ENCODE measurements around the gene UQCRC1. TPM values are rescaled to one million over a fixed set of nuclear protein-coding genes. Genes with fewer than 3 reads are reported as not detected.
"Not testable (repeated sequence)": the region's sequence is repeated elsewhere in the genome, so short reads cannot be mapped to it uniquely, and the experiment has no call there.

UQCRC1 gene
- total RNA-seq, 6 donors from 2014 or later, result 119 to 239 (median 154) TPM

DNA sequence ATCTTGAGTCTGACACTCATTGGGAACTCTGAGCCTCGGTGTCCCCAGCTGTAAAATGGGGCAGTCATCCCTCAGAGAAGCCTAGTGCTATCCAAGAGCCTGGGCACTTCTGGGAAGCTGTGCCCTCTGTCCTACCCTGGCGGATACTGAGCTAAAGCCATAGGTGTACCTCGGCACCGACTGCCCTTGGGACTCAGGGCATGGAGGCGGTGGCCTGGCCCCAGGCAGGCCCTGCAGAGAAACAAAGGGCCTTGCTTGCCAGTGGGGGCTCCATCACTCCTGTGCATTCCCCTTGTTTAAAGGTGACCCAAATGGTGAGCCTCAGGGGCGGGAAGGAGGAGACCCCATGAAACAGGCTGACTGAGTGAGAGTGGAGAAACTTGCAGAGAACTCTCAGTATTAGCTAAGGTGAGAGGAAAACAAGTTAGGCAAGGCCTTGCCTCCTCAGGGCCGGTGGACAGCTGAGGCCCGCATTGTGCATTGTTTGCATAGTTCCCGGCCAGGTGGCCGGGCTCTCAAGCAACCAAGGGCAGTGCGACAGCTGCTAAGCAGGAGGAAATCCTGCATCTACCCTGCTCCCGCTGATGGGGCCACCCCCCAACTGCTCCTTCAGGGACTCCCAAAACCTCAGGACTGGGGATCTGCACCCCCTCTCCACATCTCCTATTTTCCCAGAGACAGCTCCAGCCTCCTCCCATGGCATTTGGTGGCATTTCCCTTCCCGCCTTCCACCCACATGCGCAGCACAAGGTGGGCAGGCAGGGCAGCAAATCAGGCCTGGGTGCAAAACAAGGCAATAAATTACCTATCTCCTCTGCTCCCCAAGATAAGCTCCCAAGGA, 57.1 kb downstream of the UQCRC1 start:
- Histone ChIP-seq H3K36me3 (peaks cover 0 to 7% (median 0%) of the 10 kb centered on the region in 4 donors), H3K27ac (peak overlapping the region in 2 of 4 donors; percentile 26 to 34), H3K9me3 (no peaks in the 10 kb centered on the region), H3K27me3 (no peaks in the 10 kb centered on the region), H3K4me1 (peaks cover 15 to 37% (median 17%) of the 10 kb centered on the region in 4 donors), H3K4me3 (no peak overlapping the region)
- ATAC-seq (ENCODE audit: low FRiP score in 2 of 2) (no peak), DNase-seq (no peak)
- 76 to 77% methylated on average over 5 to 14 of the region's 14 CpGs for WGBS, 2 donors
- TF ChIP-seq POLR2AphosphoS5 (IDR thresholded peaks at IDR 0.05), result no peak
- TF ChIP-seq EP300 (IDR thresholded peaks at IDR 0.05), result no peak
- TF ChIP-seq, protein P1, sequence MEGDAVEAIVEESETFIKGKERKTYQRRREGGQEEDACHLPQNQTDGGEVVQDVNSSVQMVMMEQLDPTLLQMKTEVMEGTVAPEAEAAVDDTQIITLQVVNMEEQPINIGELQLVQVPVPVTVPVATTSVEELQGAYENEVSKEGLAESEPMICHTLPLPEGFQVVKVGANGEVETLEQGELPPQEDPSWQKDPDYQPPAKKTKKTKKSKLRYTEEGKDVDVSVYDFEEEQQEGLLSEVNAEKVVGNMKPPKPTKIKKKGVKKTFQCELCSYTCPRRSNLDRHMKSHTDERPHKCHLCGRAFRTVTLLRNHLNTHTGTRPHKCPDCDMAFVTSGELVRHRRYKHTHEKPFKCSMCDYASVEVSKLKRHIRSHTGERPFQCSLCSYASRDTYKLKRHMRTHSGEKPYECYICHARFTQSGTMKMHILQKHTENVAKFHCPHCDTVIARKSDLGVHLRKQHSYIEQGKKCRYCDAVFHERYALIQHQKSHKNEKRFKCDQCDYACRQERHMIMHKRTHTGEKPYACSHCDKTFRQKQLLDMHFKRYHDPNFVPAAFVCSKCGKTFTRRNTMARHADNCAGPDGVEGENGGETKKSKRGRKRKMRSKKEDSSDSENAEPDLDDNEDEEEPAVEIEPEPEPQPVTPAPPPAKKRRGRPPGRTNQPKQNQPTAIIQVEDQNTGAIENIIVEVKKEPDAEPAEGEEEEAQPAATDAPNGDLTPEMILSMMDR (IDR thresholded peaks at IDR 0.05), result no peak
- no peak for TF ChIP-seq POLR2A (IDR thresholded peaks at IDR 0.05)

GRCh38 chr3:48551651-48552050, 57.8 kb downstream of the UQCRC1 start:
- not testable (repeated sequence) for H3K27ac ChIP-seq; DNase-seq; ATAC-seq (ENCODE audit: low FRiP score in 2 of 2); H3K4me3 ChIP-seq; H3K9me3 ChIP-seq; H3K27me3 ChIP-seq
- Histone ChIP-seq H3K4me1 (peaks cover 12 to 33% (median 15%) of the 10 kb centered on the region in 4 donors), H3K36me3 (peaks cover 0 to 11% (median under 1%) of the 10 kb centered on the region in 4 donors)
- 88 to 93% methylated on average over 7 of the region's 7 CpGs for WGBS, 2 donors

Small RNA genes lying within 50 kb of the gene (small RNA-seq; reads per million reads assigned to genes)
- gene MIR6823, result 0 to 0.13 (median 0) reads per million in 4 donors

Other genes with a start within 250 kb of the UQCRC1 start
- gene FBXW12, start 237.4 kb downstream of the UQCRC1 start, total RNA-seq, result not detected
- gene PLXNB1, start 179.6 kb downstream of the UQCRC1 start, total RNA-seq, result 100 to 1,000 TPM in 4 of 6 donors, 10 to 100 TPM in 2; 91.2 to 588 (median 123) TPM
- gene CCDC51, start 169.5 kb downstream of the UQCRC1 start, total RNA-seq, result 10 to 100 TPM in 5 of 6 donors, 1 to 10 TPM in 1; 6.3 to 18.2 (median 13.2) TPM
- 100 to 1,000 TPM; 115 to 282 (median 163) TPM for gene TMA7, start 169.4 kb downstream of the UQCRC1 start, total RNA-seq
- gene ATRIP, start 162.9 kb downstream of the UQCRC1 start, total RNA-seq, result 10 to 100 TPM in 1 of 6 donors, 1 to 10 TPM in 5; 5.1 to 10.5 (median 6.5) TPM
- gene SHISA5, start 105.5 kb downstream of the UQCRC1 start, total RNA-seq, result 100 to 1,000 TPM in 4 of 6 donors, 10 to 100 TPM in 2; 67.1 to 228 (median 148) TPM
- 10 to 100 TPM in 3 of 6 donors, 1 to 10 TPM in 3; 5.9 to 16.8 (median 9.8) TPM for gene PFKFB4, start 52.8 kb downstream of the UQCRC1 start, total RNA-seq
- gene UCN2, start 45.9 kb downstream of the UQCRC1 start, total RNA-seq, result not detected
- gene COL7A1, start 14.3 kb downstream of the UQCRC1 start, total RNA-seq, result 10 to 100 TPM in 1 of 6 donors, 1 to 10 TPM in 5; 2.7 to 30.4 (median 4.6) TPM
- under 1 TPM in 1 of 6 donors, not detected in 5; 0.67 TPM for gene TMEM89, start 12.1 kb upstream of the UQCRC1 start, total RNA-seq
- gene SLC26A6, start 25.8 kb upstream of the UQCRC1 start, total RNA-seq, result 10 to 100 TPM; 10.5 to 66.0 (median 20.4) TPM
- 10 to 100 TPM in 1 of 6 donors, 1 to 10 TPM in 4, under 1 TPM in 1; 0.76 to 10.5 (median 1.5) TPM for gene CELSR3, start 53.2 kb upstream of the UQCRC1 start, total RNA-seq
- 10 to 100 TPM; 17.8 to 55.5 (median 21.8) TPM for gene NCKIPSD, start 76.3 kb upstream of the UQCRC1 start, total RNA-seq
- 100 to 1,000 TPM in 1 of 6 donors, 10 to 100 TPM in 5; 53.3 to 106 (median 65.4) TPM for gene IP6K2, start 107.6 kb upstream of the UQCRC1 start, total RNA-seq
- gene PRKAR2A, start 238.2 kb upstream of the UQCRC1 start, total RNA-seq, result 10 to 100 TPM; 13.0 to 62.3 (median 31.4) TPM

All from upper lobe of left lung (tissue), 6 donors.